ENCODE results near the gene ZNF254.
A peak's percentile ranks its signal among the peaks of the same experiment; 100 is the strongest.
"Not testable (repeated sequence)": the region's sequence is repeated elsewhere in the genome, so short reads cannot be mapped to it uniquely, and the experiment has no call there.

ZNF254 gene

GRCh38 chr19:24086974-24087595 lies at the start of gene ZNF254:
TSS of gene ZNF254 (plus strand) at chr19:24087187. CDS start at chr19:24087308, 121 bp downstream.
- peak; percentile 86 to 88 for DNase-seq (ENCODE audit: low read depth in 2 of 2)

DNA sequence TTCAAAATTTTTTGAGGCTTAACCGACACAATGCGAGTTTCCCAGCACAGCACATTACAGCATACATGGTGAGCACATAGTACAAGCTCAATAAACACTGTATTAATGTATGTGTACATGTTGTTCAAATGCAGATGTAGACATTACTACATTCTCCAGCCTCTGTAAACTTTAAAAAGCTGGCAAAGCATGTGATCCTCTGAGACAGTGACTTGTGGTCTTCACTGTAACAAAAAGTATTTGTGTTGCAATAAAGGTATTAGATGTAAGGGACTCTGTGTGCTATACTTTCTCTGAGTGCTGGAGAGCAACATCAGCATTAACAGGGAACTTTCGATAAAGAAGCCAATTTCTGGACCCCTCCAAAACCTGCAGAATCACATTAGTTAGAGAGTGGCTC lies 46.4 kb upstream of the ZNF254 start:
- DNase-seq (ENCODE audit: low read depth in 2 of 2) = no peak

GRCh38 chr19:24041326-24041725 lies 45.7 kb upstream of the ZNF254 start:
- DNase-seq (ENCODE audit: low read depth in 2 of 2) = not testable (repeated sequence)

DNA sequence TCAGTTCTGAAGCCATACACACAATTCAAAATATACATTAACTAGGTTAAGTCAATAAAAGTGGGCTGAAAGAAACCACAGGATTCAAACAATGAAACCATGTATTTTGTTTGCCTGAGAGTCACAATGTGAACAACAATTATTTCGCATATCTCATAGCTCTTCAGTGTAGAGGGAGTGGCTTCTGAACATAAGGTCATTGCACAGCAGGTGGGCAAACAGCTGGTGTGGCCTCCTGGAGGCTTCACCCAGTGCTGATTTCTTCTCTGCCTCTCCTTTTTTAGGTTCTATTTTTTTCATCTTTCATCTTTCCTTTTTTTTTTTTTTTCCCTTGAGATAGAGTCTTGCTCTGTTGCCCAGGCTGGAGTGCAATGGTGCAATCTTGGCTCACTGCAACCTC lies 40.4 kb upstream of the ZNF254 start:
- DNase-seq (ENCODE audit: low read depth in 2 of 2) = no peak

DNA sequence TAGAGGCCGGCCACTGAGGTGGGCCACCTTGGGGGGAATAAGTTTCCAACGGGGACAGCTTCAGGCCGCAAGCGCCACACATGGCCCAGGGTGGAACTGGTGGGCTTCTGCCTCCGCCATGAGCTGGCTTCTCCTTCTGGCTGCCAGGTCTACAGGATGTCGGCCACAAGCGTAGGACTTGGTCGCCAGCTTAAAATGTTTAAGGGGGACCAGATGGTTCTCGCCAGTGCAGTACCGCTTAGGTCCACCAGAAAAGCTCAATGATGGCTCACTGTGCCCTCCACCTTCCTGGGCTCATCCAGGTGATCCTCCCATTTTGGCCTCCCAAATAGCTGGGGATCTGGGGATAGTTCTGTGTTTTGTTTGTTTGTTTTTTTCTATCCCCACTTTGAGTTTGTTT lies 38.7 kb upstream of the ZNF254 start:
- DNase-seq (ENCODE audit: low read depth in 2 of 2) = no peak

DNA sequence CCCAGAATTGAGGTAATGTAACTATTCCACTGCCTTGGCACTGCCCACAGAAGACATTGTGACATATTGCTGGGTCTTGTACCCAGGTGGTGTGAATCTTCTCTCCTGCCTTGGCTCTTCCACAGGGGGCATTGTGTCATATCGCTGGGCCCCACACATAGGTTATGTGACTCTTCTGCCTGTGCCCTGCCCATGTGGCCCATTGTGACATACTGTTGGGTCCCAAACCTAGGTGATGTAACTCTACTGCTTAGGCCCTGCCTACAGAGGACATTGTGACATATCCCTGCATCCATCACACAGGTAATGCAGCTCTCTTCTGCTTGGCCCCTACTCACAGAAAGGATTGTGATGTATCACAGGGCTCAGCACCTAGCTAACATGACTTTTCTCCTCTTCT lies 37.5 kb upstream of the ZNF254 start:
- no peak for DNase-seq (ENCODE audit: low read depth in 2 of 2)

DNA sequence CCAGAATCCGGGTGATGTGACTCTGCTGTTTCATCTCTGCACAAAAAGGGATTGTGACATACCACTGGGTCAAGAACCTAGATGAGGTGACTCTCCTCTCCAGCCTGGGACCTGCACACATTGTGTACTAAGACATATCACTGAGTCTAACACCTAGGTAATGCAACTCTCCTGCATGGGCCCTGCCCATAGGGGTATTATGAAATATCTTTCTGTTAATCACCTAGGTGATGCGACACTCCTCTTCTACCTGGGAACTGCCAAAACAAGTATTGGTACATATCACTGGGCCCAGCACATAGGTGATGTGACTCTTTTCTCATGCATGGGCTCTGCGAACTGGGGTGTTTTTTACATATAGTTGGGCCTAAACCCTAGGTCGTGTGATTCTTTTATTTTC lies 35.5 kb upstream of the ZNF254 start:
- DNase-seq (ENCODE audit: low read depth in 2 of 2) = no peak

DNA sequence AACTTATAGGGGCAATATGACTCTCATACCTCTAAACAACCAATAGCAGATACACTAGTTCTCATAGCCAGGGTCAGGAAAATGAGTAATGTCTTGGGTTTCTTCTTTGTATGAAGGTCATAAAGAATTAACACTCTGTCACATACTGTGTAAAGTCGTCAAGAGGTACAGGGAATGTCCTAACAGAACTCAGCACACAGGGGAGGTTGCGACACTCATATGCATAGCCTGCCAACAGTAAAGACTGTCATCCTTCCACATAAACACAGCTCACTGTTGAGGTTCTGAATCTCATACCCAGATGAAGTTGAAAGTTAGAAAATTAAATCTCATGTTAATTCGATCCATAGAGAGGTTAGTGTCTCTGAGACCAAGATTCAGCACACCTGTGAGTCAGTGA lies 34.2 kb upstream of the ZNF254 start:
- no peak for DNase-seq (ENCODE audit: low read depth in 2 of 2)

DNA sequence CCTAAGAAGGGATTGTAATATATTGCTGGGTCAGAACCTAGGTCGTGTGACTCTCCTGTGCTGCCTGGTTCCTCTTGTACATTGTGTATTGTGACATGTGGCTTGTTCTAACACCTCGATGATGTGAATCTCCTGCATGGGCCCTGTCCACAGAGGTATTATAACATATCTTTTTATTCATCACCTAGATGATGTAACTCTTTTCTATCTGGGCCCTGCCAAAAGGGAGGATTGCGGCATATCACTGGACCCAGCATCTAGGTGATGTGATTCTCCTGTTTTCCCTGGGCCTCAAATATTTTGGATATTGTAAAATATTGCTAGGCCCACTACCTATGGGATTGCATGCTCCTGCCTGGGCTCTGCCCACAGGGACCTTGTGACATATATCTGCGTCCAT lies 33.4 kb upstream of the ZNF254 start:
- DNase-seq (ENCODE audit: low read depth in 2 of 2) = no peak

DNA sequence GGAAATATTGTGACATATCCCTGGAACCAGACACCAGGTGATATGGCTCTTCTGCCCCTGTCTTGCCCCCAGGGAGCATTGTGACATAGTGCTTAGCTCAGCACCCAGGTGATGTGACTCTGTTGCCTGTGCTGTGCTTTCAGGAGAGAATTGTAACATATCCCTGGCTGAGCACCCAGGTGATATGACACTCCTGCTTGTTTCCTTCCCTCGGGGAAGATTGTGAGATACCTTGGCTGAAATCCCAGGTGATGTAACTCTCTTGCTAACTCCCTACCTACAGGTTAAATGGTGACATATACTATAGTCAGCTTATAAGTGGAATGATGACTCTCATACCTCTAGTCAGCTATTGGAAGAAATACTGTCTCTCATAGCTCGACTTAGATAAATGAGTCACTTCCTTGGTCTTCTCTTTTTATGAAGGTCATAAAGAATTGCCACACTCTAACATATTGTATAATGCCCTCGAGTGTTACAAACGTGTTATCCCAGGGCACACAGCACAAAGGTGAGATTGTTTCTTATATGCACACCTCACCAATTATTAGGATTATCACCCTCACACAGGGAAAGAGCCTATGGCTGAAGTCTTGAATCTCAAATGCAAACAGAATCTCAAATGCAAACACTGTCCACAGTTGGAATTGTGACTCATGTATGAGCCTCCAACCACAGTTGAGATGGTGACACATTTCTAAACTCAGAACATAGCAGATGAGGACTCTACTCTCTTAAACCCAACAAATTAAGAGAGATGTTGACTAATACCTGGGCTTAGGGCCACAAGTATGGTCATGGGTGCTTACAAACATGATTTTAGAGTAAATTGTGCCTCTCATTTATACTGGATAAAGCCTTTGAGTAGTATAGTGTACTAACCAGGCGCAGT lies 32.7 kb upstream of the ZNF254 start:
- peak in 1 of 2 experiments; percentile 18 for DNase-seq (ENCODE audit: low read depth in 2 of 2)

DNA sequence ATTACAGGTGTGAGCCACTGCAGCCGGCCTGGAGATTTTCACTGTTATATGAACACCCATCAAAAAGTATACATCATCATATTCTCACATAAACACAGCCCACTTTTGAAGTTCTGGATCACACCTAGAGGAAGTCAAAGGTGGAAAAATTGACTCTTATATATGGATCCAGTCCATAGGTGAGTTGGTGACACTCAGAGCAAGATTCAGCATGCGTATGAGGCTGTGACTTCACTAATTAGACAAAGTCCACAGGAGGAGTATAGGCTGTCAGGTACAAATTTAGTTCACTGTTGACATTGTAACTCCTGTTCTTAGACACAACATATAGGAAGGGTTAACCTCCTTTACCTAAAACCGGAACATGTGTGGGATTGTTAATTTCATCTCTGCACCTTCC lies 31.4 kb upstream of the ZNF254 start:
- DNase-seq (ENCODE audit: low read depth in 2 of 2) = no peak

DNA sequence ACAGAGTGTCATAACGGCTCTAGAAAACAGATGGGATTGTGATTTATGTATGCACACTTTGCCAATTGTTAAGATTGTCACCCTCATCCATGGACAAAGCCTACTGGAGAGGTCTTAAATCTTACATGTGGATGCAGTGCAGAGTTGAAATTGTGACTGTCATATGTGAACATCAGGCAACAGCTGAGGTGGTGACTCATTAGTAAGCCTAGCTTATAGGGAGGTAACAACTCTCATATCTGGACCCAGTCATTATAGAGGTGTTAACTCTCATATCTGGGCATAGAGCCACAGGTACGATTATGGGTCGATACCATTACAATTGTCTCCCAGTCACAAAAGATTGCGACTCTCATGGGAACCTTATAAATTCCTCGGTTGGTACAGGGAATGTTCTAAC lies 29.8 kb upstream of the ZNF254 start:
- DNase-seq (ENCODE audit: low read depth in 2 of 2) = no peak

DNA sequence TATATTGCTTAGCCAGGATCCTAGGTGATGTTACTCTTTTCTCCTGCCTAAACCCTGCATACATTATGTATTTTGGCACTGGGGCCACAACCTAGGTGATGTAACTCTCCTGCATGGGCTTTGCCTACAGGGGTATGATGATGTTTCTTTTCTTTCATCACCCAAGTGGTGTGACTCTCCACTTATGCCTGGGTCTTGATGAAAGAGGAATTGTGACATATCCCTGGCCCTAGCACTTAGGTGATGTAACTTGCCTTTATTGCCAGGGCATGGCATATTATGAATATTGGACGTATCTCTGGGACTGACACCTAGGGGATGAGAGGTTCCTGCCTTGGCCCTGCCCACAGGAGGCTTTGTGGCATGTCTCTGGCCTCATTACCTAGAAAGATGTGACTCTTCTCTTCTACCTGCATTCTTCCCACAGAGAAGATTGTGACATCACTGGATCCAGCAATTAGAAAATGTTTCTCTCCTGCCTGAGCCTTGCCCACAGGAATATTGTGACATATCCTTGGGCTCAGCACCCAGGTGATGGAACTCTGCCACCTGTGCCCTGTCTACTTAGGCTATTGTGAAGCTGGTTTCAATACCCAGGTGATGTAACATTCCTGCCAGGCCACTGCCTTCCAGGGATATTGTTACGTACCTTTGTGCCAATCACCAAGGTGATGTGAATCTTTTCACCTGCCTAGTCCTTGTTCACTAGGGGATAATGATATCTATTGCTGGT lies 27.3 kb upstream of the ZNF254 start:
- no peak for DNase-seq (ENCODE audit: low read depth in 2 of 2)

GRCh38 chr19:24060687-24061356 lies 26.2 kb upstream of the ZNF254 start:
- no peak for DNase-seq (ENCODE audit: low read depth in 2 of 2)

DNA sequence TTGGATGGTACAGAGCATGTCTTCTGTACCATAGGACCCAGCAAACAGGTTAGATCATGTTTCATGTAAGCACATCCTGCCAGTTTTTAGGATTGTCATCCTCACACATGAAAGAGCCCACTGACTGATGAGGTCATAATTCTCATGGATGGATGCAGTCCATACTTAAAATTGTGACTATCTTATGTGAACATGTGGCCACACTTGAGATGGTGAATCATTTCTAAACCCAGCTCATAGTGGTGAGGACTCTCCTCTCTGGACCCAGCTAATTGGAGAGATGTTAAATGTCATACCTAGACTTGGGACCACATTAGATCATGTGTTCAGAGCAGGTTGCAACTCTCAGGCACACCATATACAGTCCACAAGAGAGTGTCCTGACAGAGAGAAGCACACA lies 24.8 kb upstream of the ZNF254 start:
- DNase-seq (ENCODE audit: low read depth in 2 of 2) = no peak

DNA sequence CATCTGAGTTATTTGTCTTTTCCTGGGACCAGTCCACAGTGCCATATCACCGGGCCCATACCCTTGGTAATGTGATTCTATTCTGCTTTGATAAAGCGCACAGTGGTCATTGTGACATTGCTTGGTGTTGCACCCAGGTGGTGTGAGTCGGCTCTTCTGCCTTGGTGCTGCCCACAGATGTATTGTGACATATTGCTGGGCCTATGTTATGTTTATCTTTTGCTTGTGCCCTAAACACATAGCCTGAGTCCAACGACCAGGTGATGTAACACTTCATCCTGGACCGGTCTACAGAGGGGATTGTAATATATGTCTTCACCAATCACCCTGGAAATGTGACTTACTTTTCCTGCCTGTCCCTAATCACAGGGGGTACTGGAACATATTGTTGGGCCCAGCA lies 23.7 kb upstream of the ZNF254 start:
- no peak for DNase-seq (ENCODE audit: low read depth in 2 of 2)

- DNase-seq (ENCODE audit: low read depth in 2 of 2) = no peak
Measured at GRCh38 chr19:24064175-24064574, 22.8 kb upstream of the ZNF254 start.

- no peak for DNase-seq (ENCODE audit: low read depth in 2 of 2)
Measured at GRCh38 chr19:24065243-24065642, 21.7 kb upstream of the ZNF254 start.

DNA sequence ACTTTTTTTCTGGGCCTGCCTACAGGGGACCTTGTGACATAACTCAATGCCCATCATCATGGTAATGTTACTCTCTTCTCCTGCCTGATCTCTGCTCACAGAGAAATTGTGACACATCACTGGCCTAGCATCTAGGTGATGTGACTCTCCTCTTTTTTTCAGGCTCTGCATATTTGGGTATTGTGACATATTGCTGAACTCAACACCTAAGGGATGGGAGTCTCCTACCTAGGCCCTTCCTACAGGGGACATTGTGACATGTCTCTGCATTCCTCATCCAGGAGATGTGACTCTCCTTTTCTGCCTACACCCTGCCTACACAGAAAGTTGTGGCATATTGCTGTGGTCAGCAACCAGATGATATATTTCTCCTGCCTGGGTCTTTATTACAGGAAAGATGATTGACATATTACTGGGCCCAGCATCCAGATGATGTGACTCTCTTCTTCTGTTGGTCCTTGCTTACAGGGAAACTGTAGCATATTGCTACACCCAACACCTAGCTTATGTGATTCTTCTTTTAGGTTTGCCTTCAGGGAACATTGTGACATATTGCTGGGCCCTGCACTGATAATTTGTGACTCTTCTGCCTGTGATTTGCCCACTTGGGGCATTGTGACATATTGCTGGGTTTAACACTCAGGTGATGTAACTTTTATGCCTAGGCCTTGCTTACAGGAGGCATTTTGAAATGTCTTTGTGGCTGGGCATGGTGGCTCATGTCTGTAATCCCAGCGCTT lies 21.0 kb upstream of the ZNF254 start:
- DNase-seq (ENCODE audit: low read depth in 2 of 2) = no peak

DNA sequence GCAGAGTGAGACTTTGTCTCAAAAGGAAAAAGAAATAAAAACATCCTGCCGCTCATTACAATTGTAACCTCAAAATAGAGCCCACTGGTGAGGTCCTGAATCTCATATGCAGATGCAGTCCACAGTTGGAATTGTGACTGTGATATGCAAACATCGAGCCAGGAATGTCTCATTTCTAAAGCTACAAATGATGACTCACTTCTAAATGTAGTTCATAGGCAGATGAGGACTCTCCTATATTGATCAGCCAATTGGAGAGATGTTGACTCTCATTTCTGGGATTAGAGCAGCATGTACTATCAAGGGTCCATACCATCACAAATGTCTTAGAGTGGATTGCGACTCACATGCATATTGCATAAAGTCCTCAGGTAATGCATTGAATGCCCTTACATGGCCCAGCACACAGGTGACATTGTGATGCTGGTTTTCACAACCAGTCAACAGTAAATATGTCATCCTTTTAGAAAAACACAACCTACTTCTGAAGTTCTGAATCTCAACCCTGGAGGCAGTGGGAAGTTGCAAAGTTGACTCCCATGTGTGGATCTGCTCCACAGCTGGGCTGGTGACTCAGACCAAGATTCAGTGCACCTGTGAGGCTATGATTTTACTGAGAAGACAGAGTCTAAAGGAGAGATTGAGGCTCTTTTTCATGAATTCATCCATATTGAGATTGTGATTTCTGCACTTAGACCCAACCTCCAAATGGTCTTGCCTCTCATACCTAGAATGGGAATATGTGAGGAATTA lies 16.9 kb upstream of the ZNF254 start:
- DNase-seq (ENCODE audit: low read depth in 2 of 2) = no peak

- no peak for DNase-seq (ENCODE audit: low read depth in 2 of 2)
Measured at GRCh38 chr19:24071078-24071477, 15.9 kb upstream of the ZNF254 start.

Data from fibroblast of skin of left biceps (primary cell).